A549 treated with CpdA at 1 μM for 4 hours (cell line): ENCODE data around the gene GAGE2A. TPM values are rescaled to one million over a fixed set of nuclear protein-coding genes. Genes with fewer than 3 reads are reported as not detected.

Experiments used
- total RNA-seq: library from RNA; stranded (reverse); fragments of 200-300 nt; extraction: Qiagen RNA extraction; gene quantifications from 5 replicates; pipeline ENCODE4 v1.2.3, GENCODE V29; 2022; ENCODE audit warnings: low read depth

GAGE2A gene, protein sequence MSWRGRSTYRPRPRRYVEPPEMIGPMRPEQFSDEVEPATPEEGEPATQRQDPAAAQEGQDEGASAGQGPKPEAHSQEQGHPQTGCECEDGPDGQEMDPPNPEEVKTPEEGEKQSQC
- total RNA-seq = not detected in 5 replicates

DNA sequence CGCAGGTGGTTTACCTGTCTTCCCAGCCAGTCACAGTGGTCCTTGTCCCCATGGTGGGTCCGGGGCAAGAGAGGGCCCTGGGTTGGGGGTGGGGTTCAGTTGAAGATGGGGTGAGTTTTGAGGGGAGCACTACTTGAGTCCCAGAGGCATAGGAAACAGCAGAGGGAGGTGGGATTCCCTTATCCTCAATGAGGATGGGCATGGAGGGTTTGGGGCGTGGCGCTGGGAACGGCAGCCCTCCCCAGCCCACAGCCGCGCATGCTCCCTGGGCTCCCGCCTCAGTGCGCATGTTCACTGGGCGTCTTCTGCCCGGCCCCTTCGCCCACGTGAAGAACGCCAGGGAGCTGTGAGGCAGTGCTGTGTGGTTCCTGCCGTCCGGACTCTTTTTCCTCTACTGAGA is at the start of gene GAGE2A:
GAGE2A (plus strand) TSS at position 301 of the 400 bp plus-strand sequence. CDS start 1,155 bp downstream, outside the sequence.

DNA sequence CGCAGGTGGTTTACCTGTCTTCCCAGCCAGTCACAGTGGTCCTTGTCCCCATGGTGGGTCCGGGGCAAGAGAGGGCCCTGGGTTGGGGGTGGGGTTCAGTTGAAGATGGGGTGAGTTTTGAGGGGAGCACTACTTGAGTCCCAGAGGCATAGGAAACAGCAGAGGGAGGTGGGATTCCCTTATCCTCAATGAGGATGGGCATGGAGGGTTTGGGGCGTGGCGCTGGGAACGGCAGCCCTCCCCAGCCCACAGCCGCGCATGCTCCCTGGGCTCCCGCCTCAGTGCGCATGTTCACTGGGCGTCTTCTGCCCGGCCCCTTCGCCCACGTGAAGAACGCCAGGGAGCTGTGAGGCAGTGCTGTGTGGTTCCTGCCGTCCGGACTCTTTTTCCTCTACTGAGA is 47.9 kb upstream of the GAGE2A start, which contains the start of gene GAGE12D:
GAGE12D (plus strand) TSS at position 301 of the 400 bp plus-strand sequence. CDS start 1,155 bp downstream, outside the sequence.

DNA sequence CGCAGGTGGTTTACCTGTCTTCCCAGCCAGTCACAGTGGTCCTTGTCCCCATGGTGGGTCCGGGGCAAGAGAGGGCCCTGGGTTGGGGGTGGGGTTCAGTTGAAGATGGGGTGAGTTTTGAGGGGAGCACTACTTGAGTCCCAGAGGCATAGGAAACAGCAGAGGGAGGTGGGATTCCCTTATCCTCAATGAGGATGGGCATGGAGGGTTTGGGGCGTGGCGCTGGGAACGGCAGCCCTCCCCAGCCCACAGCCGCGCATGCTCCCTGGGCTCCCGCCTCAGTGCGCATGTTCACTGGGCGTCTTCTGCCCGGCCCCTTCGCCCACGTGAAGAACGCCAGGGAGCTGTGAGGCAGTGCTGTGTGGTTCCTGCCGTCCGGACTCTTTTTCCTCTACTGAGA is 38.3 kb upstream of the GAGE2A start, which contains the start of gene GAGE12E:
GAGE12E (plus strand) TSS at position 301 of the 400 bp plus-strand sequence. CDS start 1,155 bp downstream, outside the sequence.

DNA sequence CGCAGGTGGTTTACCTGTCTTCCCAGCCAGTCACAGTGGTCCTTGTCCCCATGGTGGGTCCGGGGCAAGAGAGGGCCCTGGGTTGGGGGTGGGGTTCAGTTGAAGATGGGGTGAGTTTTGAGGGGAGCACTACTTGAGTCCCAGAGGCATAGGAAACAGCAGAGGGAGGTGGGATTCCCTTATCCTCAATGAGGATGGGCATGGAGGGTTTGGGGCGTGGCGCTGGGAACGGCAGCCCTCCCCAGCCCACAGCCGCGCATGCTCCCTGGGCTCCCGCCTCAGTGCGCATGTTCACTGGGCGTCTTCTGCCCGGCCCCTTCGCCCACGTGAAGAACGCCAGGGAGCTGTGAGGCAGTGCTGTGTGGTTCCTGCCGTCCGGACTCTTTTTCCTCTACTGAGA is 28.8 kb upstream of the GAGE2A start, which contains the start of gene GAGE12F:
GAGE12F (plus strand) TSS at position 301 of the 400 bp plus-strand sequence. CDS start 1,155 bp downstream, outside the sequence.

DNA sequence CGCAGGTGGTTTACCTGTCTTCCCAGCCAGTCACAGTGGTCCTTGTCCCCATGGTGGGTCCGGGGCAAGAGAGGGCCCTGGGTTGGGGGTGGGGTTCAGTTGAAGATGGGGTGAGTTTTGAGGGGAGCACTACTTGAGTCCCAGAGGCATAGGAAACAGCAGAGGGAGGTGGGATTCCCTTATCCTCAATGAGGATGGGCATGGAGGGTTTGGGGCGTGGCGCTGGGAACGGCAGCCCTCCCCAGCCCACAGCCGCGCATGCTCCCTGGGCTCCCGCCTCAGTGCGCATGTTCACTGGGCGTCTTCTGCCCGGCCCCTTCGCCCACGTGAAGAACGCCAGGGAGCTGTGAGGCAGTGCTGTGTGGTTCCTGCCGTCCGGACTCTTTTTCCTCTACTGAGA is 19.2 kb upstream of the GAGE2A start, which contains the start of gene GAGE12G:
GAGE12G (plus strand) TSS at position 301 of the 400 bp plus-strand sequence. CDS start 1,155 bp downstream, outside the sequence.

DNA sequence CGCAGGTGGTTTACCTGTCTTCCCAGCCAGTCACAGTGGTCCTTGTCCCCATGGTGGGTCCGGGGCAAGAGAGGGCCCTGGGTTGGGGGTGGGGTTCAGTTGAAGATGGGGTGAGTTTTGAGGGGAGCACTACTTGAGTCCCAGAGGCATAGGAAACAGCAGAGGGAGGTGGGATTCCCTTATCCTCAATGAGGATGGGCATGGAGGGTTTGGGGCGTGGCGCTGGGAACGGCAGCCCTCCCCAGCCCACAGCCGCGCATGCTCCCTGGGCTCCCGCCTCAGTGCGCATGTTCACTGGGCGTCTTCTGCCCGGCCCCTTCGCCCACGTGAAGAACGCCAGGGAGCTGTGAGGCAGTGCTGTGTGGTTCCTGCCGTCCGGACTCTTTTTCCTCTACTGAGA is 9.6 kb upstream of the GAGE2A start, which contains the start of gene GAGE12H:
GAGE12H (plus strand) TSS at position 301 of the 400 bp plus-strand sequence. CDS start 1,155 bp downstream, outside the sequence.

DNA sequence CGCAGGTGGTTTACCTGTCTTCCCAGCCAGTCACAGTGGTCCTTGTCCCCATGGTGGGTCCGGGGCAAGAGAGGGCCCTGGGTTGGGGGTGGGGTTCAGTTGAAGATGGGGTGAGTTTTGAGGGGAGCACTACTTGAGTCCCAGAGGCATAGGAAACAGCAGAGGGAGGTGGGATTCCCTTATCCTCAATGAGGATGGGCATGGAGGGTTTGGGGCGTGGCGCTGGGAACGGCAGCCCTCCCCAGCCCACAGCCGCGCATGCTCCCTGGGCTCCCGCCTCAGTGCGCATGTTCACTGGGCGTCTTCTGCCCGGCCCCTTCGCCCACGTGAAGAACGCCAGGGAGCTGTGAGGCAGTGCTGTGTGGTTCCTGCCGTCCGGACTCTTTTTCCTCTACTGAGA is 9.4 kb downstream of the GAGE2A start, which contains the start of gene GAGE1:
GAGE1 (plus strand) TSS at position 301 of the 400 bp plus-strand sequence. CDS start 1,155 bp downstream, outside the sequence.

Other genes starting within 250 kb of the GAGE2A start
- gene GAGE12C, start 57.3 kb upstream of the GAGE2A start, total RNA-seq = not detected in 5 replicates
- not detected in 5 replicates for gene GAGE12D, start 47.8 kb upstream of the GAGE2A start, total RNA-seq
- gene GAGE12E, start 38.2 kb upstream of the GAGE2A start, total RNA-seq = not detected in 5 replicates
- not detected in 5 replicates for gene GAGE12F, start 28.7 kb upstream of the GAGE2A start, total RNA-seq
- not detected in 5 replicates for gene GAGE12G, start 19.1 kb upstream of the GAGE2A start, total RNA-seq
- not detected in 5 replicates for gene GAGE12H, start 9.5 kb upstream of the GAGE2A start, total RNA-seq
- gene GAGE1, start 9.5 kb downstream of the GAGE2A start, total RNA-seq = not detected in 5 replicates
- 0.11 to 0.24 TPM in 2 of 5 replicates, not detected in the others for gene PAGE1, start 106.5 kb downstream of the GAGE2A start, total RNA-seq
- not detected in 5 replicates for gene PAGE4, start 239.8 kb downstream of the GAGE2A start, total RNA-seq